Astrocyte (in vitro differentiated cells and primary cell): ENCODE results near the gene RPS6KL1. TPM values are rescaled to one million over a fixed set of nuclear protein-coding genes. Genes with fewer than 3 reads are reported as not detected.

Source experiments
- DNase-seq: peaks from one replicate; pipeline ENCODE4 v3.0.0-alpha.2; 2010; ENCODE audit warnings: low read depth
- FAIRE-seq: peaks from 2 replicates; lab custom pipeline; 2011; peaks lifted over from hg19 to GRCh38; lab: Jason Lieb, UNC
- H2AFZ ChIP-seq: 2 replicates; pipeline ENCODE4 v1.6.0; 2012; ENCODE audit warnings: low read depth, low read length, inconsistent platforms
- H3K27ac ChIP-seq: 2 replicates; pipeline ENCODE4 v1.5.1; 2011; ENCODE audit warnings: low read depth, low read length, inconsistent platforms
- H3K27me3 ChIP-seq: 2 replicates; pipeline ENCODE4 v1.6.0; 2011; ENCODE audit warnings: low read length, inconsistent platforms; ENCODE audit not compliant: insufficient read depth
- H3K36me3 ChIP-seq: 2 replicates; pipeline ENCODE4 v1.5.1; 2011; ENCODE audit warnings: low read length, inconsistent platforms; ENCODE audit not compliant: insufficient read depth
- H3K4me1 ChIP-seq: 2 replicates; pipeline ENCODE4 v1.5.1; 2011; ENCODE audit warnings: low read length, inconsistent platforms; ENCODE audit not compliant: insufficient read depth
- H3K4me2 ChIP-seq: 2 replicates; pipeline ENCODE4 v1.6.0; 2012; ENCODE audit warnings: low read length, inconsistent platforms
- H3K4me3 ChIP-seq: 2 replicates; pipeline ENCODE4 v1.5.1; 2011; ENCODE audit warnings: low read depth, mild to moderate bottlenecking, low read length, inconsistent platforms; ENCODE audit not compliant: insufficient read depth
- H3K79me2 ChIP-seq: 2 replicates; pipeline ENCODE4 v1.6.0; 2012; ENCODE audit warnings: mild to moderate bottlenecking, low read length, inconsistent platforms; ENCODE audit not compliant: insufficient read depth
- H3K9ac ChIP-seq: 2 replicates; pipeline ENCODE4 v1.6.0; 2012; ENCODE audit warnings: mild to moderate bottlenecking, low read length, inconsistent platforms
- H3K9me3 ChIP-seq: 2 replicates; pipeline ENCODE4 v1.5.1; 2012; ENCODE audit warnings: low read depth, mild to moderate bottlenecking, low read length, inconsistent platforms; ENCODE audit not compliant: insufficient read depth
- H4K20me1 ChIP-seq: 2 replicates; pipeline ENCODE4 v1.6.0; 2012; ENCODE audit warnings: low read length, inconsistent platforms; ENCODE audit not compliant: insufficient read depth
- H3K27ac Mint-ChIP-seq: one replicate; pipeline ENCODE4 v1.8.0; 2021; ENCODE audit warnings: mild to moderate bottlenecking, mixed read lengths; ENCODE audit not compliant: unreplicated experiment
- H3K27me3 Mint-ChIP-seq: one replicate; pipeline ENCODE4 v1.8.0; 2021; ENCODE audit warnings: low read depth, mixed read lengths; ENCODE audit not compliant: unreplicated experiment
- H3K36me3 Mint-ChIP-seq: one replicate; pipeline ENCODE4 v1.8.0; 2021; ENCODE audit warnings: low read depth, mixed read lengths; ENCODE audit not compliant: unreplicated experiment
- H3K4me1 Mint-ChIP-seq: one replicate; pipeline ENCODE4 v1.8.0; 2021; ENCODE audit warnings: low read depth, mixed read lengths; ENCODE audit not compliant: unreplicated experiment
- H3K4me3 Mint-ChIP-seq: one replicate; pipeline ENCODE4 v1.8.0; 2021; ENCODE audit warnings: mild to moderate bottlenecking, moderate library complexity, mixed read lengths; ENCODE audit not compliant: unreplicated experiment
- H3K9me3 Mint-ChIP-seq: one replicate; pipeline ENCODE4 v1.8.0; 2021; ENCODE audit warnings: mild to moderate bottlenecking, mixed read lengths; ENCODE audit not compliant: unreplicated experiment
- EZH2 ChIP-seq: IDR thresholded peaks from 2 replicates; pipeline ENCODE4 v1.6.1; 2012; ENCODE audit warnings: mild to moderate bottlenecking, low read length, inconsistent platforms; ENCODE audit not compliant: insufficient read depth
- total RNA-seq: library from RNA; stranded (reverse); gene quantifications from 2 replicates; pipeline ENCODE4 v1.2.1, GENCODE V29; 2021
- TF ChIP-seq, protein P1 (sequence below): IDR thresholded peaks from 2 replicates; pipeline ENCODE4 v1.5.1; 2011; ENCODE audit warnings: low read depth, mild to moderate bottlenecking, inconsistent platforms, low read length, moderate library complexity; ENCODE audit not compliant: insufficient read depth

The RPS6KL1 gene
- total RNA-seq, 1 donor from 2014 or later, result 1.7 TPM

DNA sequence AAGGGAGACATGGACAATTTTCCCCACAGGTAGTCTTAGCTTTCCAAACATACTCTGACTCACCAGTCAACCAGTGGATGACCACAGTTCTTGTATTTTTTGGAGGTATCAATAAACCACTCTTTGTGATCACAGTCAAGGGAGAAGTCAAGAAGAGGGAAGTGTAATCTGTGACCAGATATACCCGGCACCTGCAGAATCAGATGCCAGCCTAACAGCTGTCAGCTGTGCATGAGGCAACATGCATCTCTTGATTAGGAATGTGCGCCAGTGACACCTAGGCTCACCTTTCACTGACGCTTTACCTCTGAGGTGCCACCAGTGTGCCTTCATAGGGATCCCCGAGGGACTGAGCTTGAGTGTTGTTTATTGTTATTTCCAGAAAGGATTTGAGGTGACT is 67.1 kb downstream of the RPS6KL1 start:
- H3K9me3 Mint-ChIP-seq, result no peaks in the 10 kb centered on the region

GRCh38 chr14:74855021-74855420 is 68.0 kb downstream of the RPS6KL1 start:
- no peaks in the 10 kb centered on the region for H3K9me3 Mint-ChIP-seq
- no peaks in the 10 kb centered on the region for H3K9me3 ChIP-seq
- peaks cover 7% of the 10 kb centered on the region for H3K4me1 Mint-ChIP-seq
- no peak overlapping the region for H3K9ac ChIP-seq
- TF ChIP-seq EZH2, result no peak
- TF ChIP-seq, protein P1, sequence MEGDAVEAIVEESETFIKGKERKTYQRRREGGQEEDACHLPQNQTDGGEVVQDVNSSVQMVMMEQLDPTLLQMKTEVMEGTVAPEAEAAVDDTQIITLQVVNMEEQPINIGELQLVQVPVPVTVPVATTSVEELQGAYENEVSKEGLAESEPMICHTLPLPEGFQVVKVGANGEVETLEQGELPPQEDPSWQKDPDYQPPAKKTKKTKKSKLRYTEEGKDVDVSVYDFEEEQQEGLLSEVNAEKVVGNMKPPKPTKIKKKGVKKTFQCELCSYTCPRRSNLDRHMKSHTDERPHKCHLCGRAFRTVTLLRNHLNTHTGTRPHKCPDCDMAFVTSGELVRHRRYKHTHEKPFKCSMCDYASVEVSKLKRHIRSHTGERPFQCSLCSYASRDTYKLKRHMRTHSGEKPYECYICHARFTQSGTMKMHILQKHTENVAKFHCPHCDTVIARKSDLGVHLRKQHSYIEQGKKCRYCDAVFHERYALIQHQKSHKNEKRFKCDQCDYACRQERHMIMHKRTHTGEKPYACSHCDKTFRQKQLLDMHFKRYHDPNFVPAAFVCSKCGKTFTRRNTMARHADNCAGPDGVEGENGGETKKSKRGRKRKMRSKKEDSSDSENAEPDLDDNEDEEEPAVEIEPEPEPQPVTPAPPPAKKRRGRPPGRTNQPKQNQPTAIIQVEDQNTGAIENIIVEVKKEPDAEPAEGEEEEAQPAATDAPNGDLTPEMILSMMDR, result no peak
- H3K4me1 ChIP-seq, result peaks cover 6% of the 10 kb centered on the region
- DNase-seq (no peak), FAIRE-seq (no peak)
- no peak overlapping the region for H3K4me3 ChIP-seq
- H3K79me2 ChIP-seq, result no peaks in the 10 kb centered on the region
- H3K27me3 ChIP-seq, result no peaks in the 10 kb centered on the region
- no peak overlapping the region for H3K4me2 ChIP-seq
- H3K36me3 Mint-ChIP-seq, result peaks cover 2% of the 10 kb centered on the region
- H3K4me3 Mint-ChIP-seq, result no peak overlapping the region
- H3K27me3 Mint-ChIP-seq, result peaks cover 5% of the 10 kb centered on the region
- no peaks in the 10 kb centered on the region for H4K20me1 ChIP-seq
- H2AFZ ChIP-seq, result no peak overlapping the region
- no peak overlapping the region for H3K27ac ChIP-seq
- H3K27ac Mint-ChIP-seq, result no peak overlapping the region
- no peaks in the 10 kb centered on the region for H3K36me3 ChIP-seq

More for the DNA sequence above, 67.1 kb downstream of the RPS6KL1 start:
- H3K27me3 ChIP-seq, result no peaks in the 10 kb centered on the region
- H3K79me2 ChIP-seq, result no peaks in the 10 kb centered on the region
- no peak for TF ChIP-seq EZH2
- TF ChIP-seq, protein P1, result no peak
- H4K20me1 ChIP-seq, result no peaks in the 10 kb centered on the region
- H3K9me3 ChIP-seq, result no peaks in the 10 kb centered on the region
- no peak for DNase-seq
- peaks cover 2% of the 10 kb centered on the region for H3K36me3 Mint-ChIP-seq
- no peak overlapping the region for H3K4me3 ChIP-seq
- no peak overlapping the region for H2AFZ ChIP-seq
- H3K27ac ChIP-seq, result no peak overlapping the region
- H3K27ac Mint-ChIP-seq, result no peak overlapping the region
- peaks cover 13% of the 10 kb centered on the region for H3K4me1 Mint-ChIP-seq
- no peak overlapping the region for H3K9ac ChIP-seq
- H3K4me2 ChIP-seq, result no peak overlapping the region
- H3K4me3 Mint-ChIP-seq, result no peak overlapping the region
- peaks cover 5% of the 10 kb centered on the region for H3K27me3 Mint-ChIP-seq
- H3K36me3 ChIP-seq, result no peaks in the 10 kb centered on the region
- peaks cover 6% of the 10 kb centered on the region for H3K4me1 ChIP-seq
- no peak for FAIRE-seq

Other genes starting within 250 kb of the RPS6KL1 start
- gene AREL1, start 210.2 kb downstream of the RPS6KL1 start, total RNA-seq, result 54.6 and 59.0 TPM in 2 replicates
- 60.5 and 64.1 TPM in 2 replicates for gene FCF1, start 210.1 kb downstream of the RPS6KL1 start, total RNA-seq
- 49.5 and 49.7 TPM in 2 replicates for gene YLPM1, start 159.9 kb downstream of the RPS6KL1 start, total RNA-seq
- not detected in 2 replicates for gene PROX2, start 47.1 kb downstream of the RPS6KL1 start, total RNA-seq
- gene DLST, start 41.3 kb downstream of the RPS6KL1 start, total RNA-seq, result 83.0 and 90.6 TPM in 2 replicates
- 2.5 and 3.5 TPM in 2 replicates for gene PGF, start 32.3 kb upstream of the RPS6KL1 start, total RNA-seq
- gene EIF2B2, start 79.7 kb upstream of the RPS6KL1 start, total RNA-seq, result 37.7 TPM in 2 replicates
- gene MLH3, start 128.2 kb upstream of the RPS6KL1 start, total RNA-seq, result 12.7 and 12.9 TPM in 2 replicates
- 6.9 and 8.9 TPM in 2 replicates for gene ACYP1, start 140.8 kb upstream of the RPS6KL1 start, total RNA-seq
- gene ZC2HC1C, start 146.4 kb upstream of the RPS6KL1 start, total RNA-seq, result 1.4 and 1.7 TPM in 2 replicates
- 45.2 and 56.3 TPM in 2 replicates for gene NEK9, start 203.8 kb upstream of the RPS6KL1 start, total RNA-seq